AG04450 (cell line): ENCODE results near the gene CIB4. TPM values are rescaled to one million over a fixed set of nuclear protein-coding genes. Genes with fewer than 3 reads are reported as not detected.
"Not testable (repeated sequence)": the region's sequence is repeated elsewhere in the genome, so short reads cannot be mapped to it uniquely, and the experiment has no call there.

Experiments used
- CTCF ChIA-PET: fragments of 300-600, 350-600 bp; formaldehyde crosslinking; extraction: SDS; loops from one replicate; lab custom pipeline; 2022; ENCODE audit warnings: antibody characterized with exemption, inconsistent platforms; lab: Charles Lee
- POLR2A ChIA-PET: fragments of 350-600 bp; formaldehyde crosslinking; extraction: SDS; loops from one replicate; lab custom pipeline; 2021; ENCODE audit warnings: antibody characterized with exemption, inconsistent platforms; lab: Yijun Ruan, JAX
- DNase-seq: peaks from one replicate; pipeline ENCODE4 v3.0.0-alpha.2; 2011; ENCODE audit warnings: low read depth, low spot score
- H3K27ac ChIP-seq: one replicate; pipeline ENCODE4 v1.5.1; 2012; ENCODE audit warnings: low read depth, low read length, control low read depth
- H3K27me3 ChIP-seq: one replicate; pipeline ENCODE4 v1.6.0; 2012; ENCODE audit warnings: low read length; ENCODE audit not compliant: control insufficient read depth, insufficient read depth
- H3K4me3 ChIP-seq: 2 replicates; pipeline ENCODE4 v1.5.1; 2011; ENCODE audit warnings: mild to moderate bottlenecking, low read depth, low read length, control low read depth
- H3K9me3 ChIP-seq: 2 replicates; pipeline ENCODE4 v1.5.1; 2012; ENCODE audit warnings: low read length; ENCODE audit not compliant: control insufficient read depth, insufficient read depth
- CTCF ChIP-seq: IDR thresholded peaks from 2 replicates; pipeline ENCODE4 v1.5.1; 2011; ENCODE audit warnings: low read depth, low read length, control low read depth, inconsistent platforms
- polyA plus RNA-seq: library from polyadenylated mRNA; depleted of rRNA; stranded (reverse); fragments of >200 nt; gene quantifications from 2 replicates; pipeline ENCODE4 v1.2.3, GENCODE V29; 2011

The CIB4 gene
- polyA plus RNA-seq, 1 experiment, result not detected

GRCh38 chr2:26568076-26568890 is 72.9 kb downstream of the CIB4 start:
- ChIA-PET POLR2A (no interaction called here), CTCF (interaction anchor here (1.2 kb wide), 1 partner anchor 8 kb away, joined by 3 read pairs; no protein-coding TSS in a partner anchor)
- Histone ChIP-seq H3K4me3 (no peak overlapping the region), H3K27me3 (peaks cover 54% of the 10 kb centered on the region), H3K9me3 (no peaks in the 10 kb centered on the region), H3K27ac (no peak overlapping the region)
- no peak for DNase-seq
- TF ChIP-seq CTCF, result no peak

GRCh38 chr2:26567534-26567933 is 73.6 kb downstream of the CIB4 start:
- no peaks in the 10 kb centered on the region; the same call in 1 of the 2 replicates for H3K9me3 ChIP-seq
- no peak for TF ChIP-seq CTCF
- H3K27ac ChIP-seq, result no peak overlapping the region
- H3K4me3 ChIP-seq, result no peak overlapping the region
- peaks cover 56% of the 10 kb centered on the region for H3K27me3 ChIP-seq
- DNase-seq, result no peak
- POLR2A ChIA-PET, result no interaction called here
- CTCF ChIA-PET, result interaction anchor here (1.2 to 3.3 kb wide), 2 partner anchors 9 to 10 kb away, joined by 3 to 13 read pairs; no protein-coding TSS in a partner anchor

GRCh38 chr2:26566731-26567130 is 74.4 kb downstream of the CIB4 start:
- DNase-seq, H3K9me3 ChIP-seq, H3K4me3 ChIP-seq, POLR2A ChIA-PET, H3K27ac ChIP-seq: not testable (repeated sequence)
- CTCF ChIA-PET, result interaction anchor here (3.3 kb wide), 1 partner anchor 11 kb away, joined by 13 read pairs; no protein-coding TSS in a partner anchor
- H3K27me3 ChIP-seq, result peaks cover 60% of the 10 kb centered on the region

- ChIA-PET CTCF (interaction anchor here (3.3 kb wide), 1 partner anchor 12 kb away, joined by 13 read pairs; no protein-coding TSS in a partner anchor), POLR2A (no interaction called here)
- peaks cover 56% of the 10 kb centered on the region for H3K27me3 ChIP-seq
Observed at GRCh38 chr2:26566081-26566375, 75.1 kb downstream of the CIB4 start.

GRCh38 chr2:26564121-26564644 is 77.0 kb downstream of the CIB4 start:
- no peak for TF ChIP-seq CTCF
- Histone ChIP-seq H3K9me3 (no peaks in the 10 kb centered on the region; the same call in 1 of the 2 replicates), H3K27ac (no peak overlapping the region), H3K27me3 (peaks cover 58% of the 10 kb centered on the region), H3K4me3 (no peak overlapping the region)
- ChIA-PET CTCF (interaction anchor here (0.9 to 3.3 kb wide), 2 partner anchors 14 kb away, joined by 3 to 13 read pairs; no protein-coding TSS in a partner anchor), POLR2A (no interaction called here)
- no peak for DNase-seq

More at GRCh38 chr2:26566081-26566375, 75.1 kb downstream of the CIB4 start:
- Histone ChIP-seq H3K4me3 (no peak overlapping the region), H3K9me3 (no peaks in the 10 kb centered on the region; the same call in 1 of the 2 replicates), H3K27ac (no peak overlapping the region)
- no peak for DNase-seq
- TF ChIP-seq CTCF, result no peak
